Measurements from ENCODE around the gene TOX2.

GRCh38 chr20:44092551-44093248 lies 178.0 kb downstream of the TOX2 start:
- no peak for TF ChIP-seq POLR2A (IDR thresholded peaks at IDR 0.05)
- TF ChIP-seq CTCF (IDR thresholded peaks at IDR 0.05 in 4 of 5, conservative IDR thresholded peaks at IDR 0.05 in 1 of 5) = peak in 4 of 5 experiments; percentile 17 to 52 (median 28)

Data from gastrocnemius medialis (tissue), 4 donors.